ENCODE data around the gene TMEM125. TPM values are rescaled to one million over a fixed set of nuclear protein-coding genes. Genes with fewer than 3 reads are reported as not detected.

Gene TMEM125
- total RNA-seq, 4 donors from 2014 or later = not detected

DNA sequence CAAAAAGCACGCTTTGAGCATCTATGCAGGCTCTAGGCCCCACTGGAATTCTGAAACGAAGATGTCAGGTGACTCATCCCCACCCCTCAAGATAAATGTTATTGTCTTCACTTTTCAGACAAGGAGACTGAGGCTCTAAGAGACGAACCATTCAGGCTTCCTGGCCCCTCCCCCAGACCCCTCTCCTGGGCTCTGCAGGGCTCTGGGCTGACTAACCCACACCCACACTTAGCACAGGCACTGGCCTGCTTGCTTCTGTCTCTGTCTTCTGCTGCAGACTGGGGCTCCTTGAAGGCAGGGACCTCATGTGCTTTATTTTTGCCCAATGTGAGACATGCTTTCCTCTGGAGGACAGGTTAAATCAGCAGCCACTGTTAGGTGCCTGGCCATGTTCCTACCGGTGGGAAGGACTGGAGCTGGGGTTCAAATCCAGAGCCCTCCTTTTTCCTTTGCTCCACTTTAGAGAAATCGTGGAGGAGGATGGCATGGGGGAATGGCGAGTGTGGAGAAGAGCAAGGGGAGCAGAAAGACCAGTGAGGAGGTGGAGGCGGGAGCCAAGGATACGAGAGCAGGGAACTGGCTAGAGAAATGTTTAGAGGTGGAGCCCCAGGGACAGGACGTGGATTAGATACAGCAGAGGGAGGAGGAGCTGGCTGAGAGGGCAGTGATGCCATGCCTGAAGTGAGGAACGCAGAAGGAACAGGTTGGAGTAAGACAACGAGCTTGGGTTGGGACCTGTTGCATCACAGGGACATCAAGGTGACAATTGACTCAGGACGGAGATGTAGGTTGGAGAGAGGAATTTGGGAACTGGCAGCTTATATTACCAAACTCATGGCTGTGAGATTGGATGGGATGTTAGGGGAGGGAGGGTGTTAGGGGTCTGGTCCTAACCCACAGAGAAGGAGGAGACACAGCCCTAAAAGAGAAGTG is 1.7 kb downstream of the TMEM125 start:
- TF ChIP-seq CTCF (IDR thresholded peaks at IDR 0.05; ENCODE audit: low read depth) = no peak

DNA sequence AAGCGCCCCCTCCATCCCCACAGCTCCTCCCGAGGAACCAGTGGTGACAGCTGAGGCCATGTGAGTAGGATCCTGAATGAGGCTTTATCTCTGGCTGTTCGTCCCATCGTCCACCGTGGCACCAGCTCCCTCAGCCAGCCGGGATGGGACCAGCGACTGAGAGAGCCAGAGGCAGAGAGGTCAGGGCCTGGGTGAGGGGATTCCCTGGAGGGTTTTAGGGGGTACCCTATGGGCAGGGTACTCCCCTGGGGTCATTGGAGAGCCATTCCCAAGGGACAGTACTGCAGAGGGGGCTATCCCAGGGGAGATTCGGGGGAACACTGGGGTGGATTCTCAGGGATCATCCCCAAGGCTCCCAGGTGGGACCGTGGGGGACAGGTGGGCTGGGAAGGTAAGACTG is 2.4 kb downstream of the TMEM125 start:
- no peak for TF ChIP-seq CTCF (IDR thresholded peaks at IDR 0.05; ENCODE audit: low read depth)

DNA sequence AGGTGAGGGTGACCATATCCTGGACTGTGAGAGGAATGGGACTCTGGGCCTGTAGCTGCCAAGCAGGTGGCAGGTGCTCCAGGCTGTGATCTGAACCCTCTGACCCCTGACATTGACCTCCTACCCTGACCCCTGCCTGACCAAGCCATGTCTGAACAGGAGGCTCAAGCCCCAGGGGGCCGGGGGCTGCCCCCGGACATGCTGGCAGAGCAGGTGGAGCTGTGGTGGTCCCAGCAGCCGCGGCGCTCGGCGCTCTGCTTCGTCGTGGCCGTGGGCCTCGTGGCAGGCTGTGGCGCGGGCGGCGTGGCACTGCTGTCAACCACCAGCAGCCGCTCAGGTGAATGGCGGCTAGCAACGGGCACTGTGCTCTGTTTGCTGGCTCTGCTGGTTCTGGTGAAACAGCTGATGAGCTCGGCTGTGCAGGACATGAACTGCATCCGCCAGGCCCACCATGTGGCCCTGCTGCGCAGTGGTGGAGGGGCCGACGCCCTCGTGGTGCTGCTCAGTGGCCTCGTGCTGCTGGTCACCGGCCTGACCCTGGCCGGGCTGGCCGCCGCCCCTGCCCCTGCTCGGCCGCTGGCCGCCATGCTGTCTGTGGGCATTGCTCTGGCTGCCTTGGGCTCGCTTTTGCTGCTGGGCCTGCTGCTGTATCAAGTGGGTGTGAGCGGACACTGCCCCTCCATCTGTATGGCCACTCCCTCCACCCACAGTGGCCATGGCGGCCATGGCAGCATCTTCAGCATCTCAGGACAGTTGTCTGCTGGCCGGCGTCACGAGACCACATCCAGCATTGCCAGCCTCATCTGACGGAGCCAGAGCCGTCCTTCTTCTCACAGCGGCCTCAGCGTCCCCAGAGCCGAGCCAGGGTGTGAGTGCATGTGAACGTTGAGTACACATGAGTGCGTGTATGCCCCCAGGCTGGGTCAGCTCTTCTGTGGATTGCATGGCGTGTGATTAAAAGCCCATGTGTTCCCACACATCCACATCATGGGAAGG is 3.1 kb downstream of the TMEM125 start:
- TF ChIP-seq CTCF (IDR thresholded peaks at IDR 0.05; ENCODE audit: low read depth) = no peak

DNA sequence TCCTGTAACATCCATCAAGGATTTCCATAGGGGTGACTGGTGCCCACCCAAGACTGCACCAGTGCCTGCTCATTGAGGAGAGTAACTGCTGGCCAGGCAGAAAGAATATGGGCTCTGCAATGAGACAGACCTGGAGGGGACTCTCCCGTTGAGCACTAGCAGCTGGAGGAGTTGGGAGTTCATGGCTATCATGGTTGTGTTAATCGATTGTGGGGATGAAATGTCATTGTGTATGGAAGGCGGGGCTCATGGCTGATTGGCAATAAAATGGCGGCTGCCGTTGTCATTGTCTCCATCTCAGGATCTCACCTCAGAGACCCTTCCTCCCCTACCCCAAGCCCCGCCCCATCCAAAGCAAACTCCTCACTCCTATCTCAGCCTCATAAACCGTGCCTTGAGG is 3.9 kb downstream of the TMEM125 start:
- TF ChIP-seq CTCF (IDR thresholded peaks at IDR 0.05; ENCODE audit: low read depth) = no peak

DNA sequence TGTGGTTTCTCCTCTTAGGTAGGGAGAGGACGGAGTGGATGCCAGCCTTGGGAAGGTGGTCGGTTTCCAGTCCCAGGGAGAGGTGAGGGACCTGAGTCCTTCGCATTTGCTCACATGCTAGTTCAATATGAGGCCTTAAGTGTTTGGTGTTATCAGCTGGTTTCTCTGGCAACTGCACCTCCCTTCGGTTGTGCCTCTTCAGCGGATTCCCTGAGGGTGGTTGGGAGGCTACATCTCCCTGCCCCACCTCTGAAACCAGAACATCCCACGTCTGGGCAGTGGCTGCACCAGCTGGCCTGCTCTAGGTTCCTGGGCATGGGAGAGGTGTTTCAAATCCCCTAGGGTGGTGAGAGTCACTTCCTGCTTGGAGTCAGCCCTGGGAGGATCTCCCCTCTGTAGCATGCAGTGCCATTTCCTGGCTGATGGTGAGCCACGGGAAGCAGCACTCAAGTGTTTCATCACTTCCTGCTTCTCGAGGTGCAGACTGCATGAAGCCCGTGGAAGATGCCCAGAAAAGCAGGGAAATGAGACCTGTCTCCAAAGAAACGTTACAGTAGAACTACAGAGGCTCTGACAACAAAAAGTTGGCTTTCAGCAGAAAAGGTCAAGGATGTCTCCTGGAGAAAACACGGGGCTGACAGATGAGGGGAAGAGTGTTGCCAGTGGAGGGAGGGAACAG is 4.5 kb downstream of the TMEM125 start:
- TF ChIP-seq CTCF (IDR thresholded peaks at IDR 0.05; ENCODE audit: low read depth) = no peak

DNA sequence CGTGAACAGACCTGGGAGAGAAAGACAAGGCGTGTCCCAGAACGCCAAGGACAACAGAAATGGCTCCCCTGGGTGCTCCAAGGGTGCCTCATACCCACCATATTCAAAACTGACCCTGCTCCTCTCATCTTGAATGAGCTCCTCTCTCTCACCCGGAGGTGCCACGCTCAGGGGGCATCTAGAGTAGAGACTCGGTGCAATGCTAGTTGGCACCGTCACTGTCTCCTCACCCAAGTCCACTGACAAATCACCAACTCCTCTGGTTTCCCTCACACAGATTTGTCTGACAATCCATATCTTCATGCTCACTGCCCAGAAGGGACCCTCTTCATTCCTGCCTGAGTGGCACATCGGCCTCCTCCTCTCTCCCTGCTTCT is 5.0 kb downstream of the TMEM125 start:
- TF ChIP-seq CTCF (IDR thresholded peaks at IDR 0.05; ENCODE audit: low read depth) = no peak
